Karpas-422 (cell line): Measurements from ENCODE around the gene PGBD5. TPM values are rescaled to one million over a fixed set of nuclear protein-coding genes. Genes with fewer than 3 reads are reported as not detected.

ENCODE experiments used
- DNase-seq: peaks from one replicate; pipeline ENCODE4 v3.0.0-alpha.2; 2015
- H2AFZ ChIP-seq: fragments of 200-600 bp; sonication (generic); 2 replicates; pipeline ENCODE4 v1.6.1; 2014; ENCODE audit warnings: antibody characterized with exemption, low read length, mixed read lengths
- H3K27ac ChIP-seq: fragments of 200-600 bp; sonication (generic); 2 replicates; pipeline ENCODE4 v1.5.1; 2014; ENCODE audit warnings: mild to moderate bottlenecking, low read length, moderate library complexity
- H3K27me3 ChIP-seq: fragments of 200-600 bp; sonication (generic); 2 replicates; pipeline ENCODE4 v1.6.1; 2014; ENCODE audit warnings: low read length, mixed read lengths
- H3K36me3 ChIP-seq: fragments of 200-600 bp; sonication (generic); 2 replicates; pipeline ENCODE4 v1.6.1; 2014; ENCODE audit warnings: low read length, mixed read lengths; ENCODE audit not compliant: insufficient read depth
- H3K4me1 ChIP-seq: fragments of 200-600 bp; sonication (generic); 2 replicates; pipeline ENCODE4 v1.6.1; 2014; ENCODE audit warnings: mild to moderate bottlenecking, low read length, mixed read lengths
- H3K4me2 ChIP-seq: fragments of 200-600 bp; sonication (generic); 2 replicates; pipeline ENCODE4 v1.6.1; 2014; ENCODE audit warnings: low read length, low read depth, mild to moderate bottlenecking; ENCODE audit not compliant: poor library complexity, severe bottlenecking
- H3K4me3 ChIP-seq: fragments of 200-600 bp; sonication (generic); 2 replicates; pipeline ENCODE4 v1.5.1; 2014; ENCODE audit warnings: mild to moderate bottlenecking, antibody characterized with exemption, low read length, mixed read lengths
- H3K79me2 ChIP-seq: fragments of 200-600 bp; sonication (generic); 2 replicates; pipeline ENCODE4 v1.6.1; 2014; ENCODE audit warnings: mild to moderate bottlenecking, low read length, mixed read lengths
- H3K9ac ChIP-seq: fragments of 200-600 bp; sonication (generic); 2 replicates; pipeline ENCODE4 v1.6.0; 2014; ENCODE audit warnings: low read length
- H3K9me2 ChIP-seq: fragments of 200-600 bp; sonication (generic), shearing (Covaris generic); replicated peaks from 2 replicates; pipeline ENCODE4 v1.6.0; 2014; ENCODE audit warnings: mild to moderate bottlenecking, low read length, moderate library complexity; ENCODE audit not compliant: insufficient read depth
- H3K9me3 ChIP-seq: fragments of 300-700, 200-600 bp; sonication (generic); 2 replicates; pipeline ENCODE4 v1.6.1; 2014; ENCODE audit warnings: low read length, mixed read lengths
- H4K20me1 ChIP-seq: fragments of 200-600 bp; sonication (generic); 2 replicates; pipeline ENCODE4 v1.6.1; 2014; ENCODE audit warnings: mild to moderate bottlenecking, antibody characterized with exemption, low read length, low read depth; ENCODE audit not compliant: insufficient read depth
- total RNA-seq: library from RNA; depleted of rRNA; stranded (reverse); fragments of >200 nt; shearing (Covaris generic); gene quantifications from 2 replicates; pipeline ENCODE4 v1.2.3, GENCODE V29; 2014; ENCODE audit warnings: low replicate concordance

The PGBD5 gene
- total RNA-seq, 1 experiment from 2014 or later: not detected

DNA sequence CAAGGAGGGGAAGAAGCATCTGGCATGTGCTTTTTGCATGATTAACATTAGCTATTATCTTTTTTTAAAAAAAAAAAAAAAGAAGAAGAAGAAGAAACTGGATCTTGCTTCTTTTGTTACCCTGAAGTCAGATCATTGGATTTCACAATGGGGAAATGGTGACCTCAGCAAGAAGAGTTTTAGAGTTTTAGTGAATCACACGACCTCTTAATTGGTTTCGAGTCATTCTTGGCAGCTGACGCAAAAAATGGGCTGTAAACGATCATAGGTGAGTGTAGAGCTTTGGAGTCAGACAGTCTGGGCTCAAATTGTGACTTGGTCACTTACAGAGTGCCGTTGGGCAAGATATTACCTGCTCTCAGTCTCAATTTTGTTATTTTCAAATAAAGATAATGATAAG lies 33.3 kb upstream of the PGBD5 start:
- Histone ChIP-seq H3K9me3 (no peaks in the 10 kb centered on the region), H2AFZ (no peak overlapping the region), H3K4me2 (no peak overlapping the region), H3K9ac (no peak overlapping the region), H3K4me1 (no peaks in the 10 kb centered on the region), H3K79me2 (no peaks in the 10 kb centered on the region), H4K20me1 (no peaks in the 10 kb centered on the region), H3K9me2 (no peaks in the 10 kb centered on the region), H3K27ac (no peak overlapping the region), H3K4me3 (no peak overlapping the region), H3K27me3 (no peaks in the 10 kb centered on the region), H3K36me3 (no peaks in the 10 kb centered on the region)
- no peak for DNase-seq

DNA sequence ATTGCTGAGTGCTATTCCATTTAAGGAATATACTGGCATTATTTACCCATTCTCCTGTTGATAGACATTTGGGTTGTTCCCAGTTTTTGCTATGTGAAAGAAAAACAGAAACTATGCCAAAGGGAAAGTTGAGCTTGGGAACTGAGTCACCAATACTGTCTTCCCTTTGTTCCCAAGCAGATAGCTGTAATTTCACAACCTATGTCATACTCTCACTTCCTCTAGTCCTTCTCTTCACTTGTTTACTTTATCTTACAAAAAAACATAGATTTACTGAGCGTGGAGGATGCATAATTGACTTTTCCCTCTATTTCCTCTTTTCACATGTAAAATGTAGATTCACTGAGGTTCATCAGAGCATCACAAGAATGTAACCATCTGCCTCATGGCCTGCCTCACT lies 32.4 kb upstream of the PGBD5 start:
- Histone ChIP-seq H3K9me3 (no peaks in the 10 kb centered on the region), H3K79me2 (no peaks in the 10 kb centered on the region), H3K9ac (no peak overlapping the region), H3K9me2 (no peaks in the 10 kb centered on the region), H3K36me3 (no peaks in the 10 kb centered on the region), H3K27ac (no peak overlapping the region), H3K27me3 (no peaks in the 10 kb centered on the region), H3K4me2 (no peak overlapping the region), H2AFZ (no peak overlapping the region), H3K4me3 (no peak overlapping the region), H3K4me1 (no peaks in the 10 kb centered on the region), H4K20me1 (no peaks in the 10 kb centered on the region)
- no peak for DNase-seq

- H3K4me3 ChIP-seq: no peak overlapping the region
- H3K79me2 ChIP-seq: no peaks in the 10 kb centered on the region
- no peaks in the 10 kb centered on the region for H3K9me2 ChIP-seq
- H3K4me2 ChIP-seq: no peak overlapping the region
- H3K4me1 ChIP-seq: no peaks in the 10 kb centered on the region
- no peaks in the 10 kb centered on the region for H3K9me3 ChIP-seq
- H3K27ac ChIP-seq: no peak overlapping the region
- no peak for DNase-seq
- H3K9ac ChIP-seq: no peak overlapping the region
- no peaks in the 10 kb centered on the region for H3K36me3 ChIP-seq
- no peaks in the 10 kb centered on the region for H4K20me1 ChIP-seq
- H3K27me3 ChIP-seq: no peaks in the 10 kb centered on the region
- H2AFZ ChIP-seq: no peak overlapping the region
Measured at GRCh38 chr1:230456478-230456877, 30.3 kb upstream of the PGBD5 start.

- no peak overlapping the region for H3K9ac ChIP-seq
- no peaks in the 10 kb centered on the region for H3K36me3 ChIP-seq
- no peaks in the 10 kb centered on the region for H3K4me1 ChIP-seq
- H3K9me3 ChIP-seq: no peaks in the 10 kb centered on the region
- H2AFZ ChIP-seq: no peak overlapping the region
- H3K9me2 ChIP-seq: no peaks in the 10 kb centered on the region
- H3K4me2 ChIP-seq: no peak overlapping the region
- DNase-seq: no peak
- no peak overlapping the region for H3K27ac ChIP-seq
- H3K79me2 ChIP-seq: no peaks in the 10 kb centered on the region
- no peaks in the 10 kb centered on the region for H3K27me3 ChIP-seq
- H3K4me3 ChIP-seq: no peak overlapping the region
- H4K20me1 ChIP-seq: no peaks in the 10 kb centered on the region
Measured at GRCh38 chr1:230455291-230455690, 29.2 kb upstream of the PGBD5 start.

GRCh38 chr1:230453377-230453776 lies 27.2 kb upstream of the PGBD5 start:
- Histone ChIP-seq H4K20me1 (no peaks in the 10 kb centered on the region), H3K27ac (no peak overlapping the region), H3K9me2 (no peaks in the 10 kb centered on the region), H3K4me3 (no peak overlapping the region), H3K27me3 (no peaks in the 10 kb centered on the region), H3K4me2 (no peak overlapping the region), H3K4me1 (no peaks in the 10 kb centered on the region), H3K36me3 (no peaks in the 10 kb centered on the region), H3K9me3 (no peaks in the 10 kb centered on the region), H2AFZ (no peak overlapping the region), H3K79me2 (no peaks in the 10 kb centered on the region), H3K9ac (no peak overlapping the region)
- no peak for DNase-seq

DNA sequence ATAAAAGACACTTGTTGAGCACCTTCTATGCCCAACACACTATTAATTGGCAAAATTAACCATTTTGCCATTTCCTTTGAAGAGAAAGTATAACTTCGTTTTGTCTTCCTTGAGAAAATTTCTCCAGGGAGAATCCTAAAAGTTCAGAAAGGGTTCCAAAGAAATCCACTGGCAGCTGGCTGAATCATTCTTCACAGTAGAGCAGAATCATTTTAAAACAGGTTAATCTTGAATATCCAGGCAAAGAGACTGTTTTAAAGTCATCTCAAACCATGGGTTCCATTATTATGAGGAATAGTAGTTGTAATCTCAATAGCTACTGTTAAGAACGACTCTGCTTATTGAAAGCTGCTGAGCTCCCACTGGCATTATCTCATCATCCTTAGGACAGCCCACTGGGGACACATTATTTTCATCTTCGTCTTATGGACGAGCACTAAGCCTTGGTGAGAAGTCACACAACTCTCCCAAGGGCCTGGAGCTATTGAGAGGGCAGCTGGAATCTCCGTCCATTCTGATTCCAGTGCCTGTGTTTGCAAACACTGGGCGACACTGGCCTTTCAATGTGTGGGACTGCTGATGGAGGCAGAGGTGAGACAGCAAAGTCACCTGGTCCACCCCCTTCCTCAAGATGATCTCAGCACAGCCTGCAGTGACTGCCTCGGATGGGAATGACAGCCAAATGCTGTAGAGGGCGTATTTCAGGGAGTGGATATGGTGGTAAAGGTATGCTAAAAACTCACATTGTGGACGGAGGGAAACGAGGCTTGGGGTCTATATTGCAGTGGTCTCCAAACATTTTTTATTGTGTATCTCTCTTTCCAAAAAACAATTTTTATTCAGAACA lies 15.3 kb upstream of the PGBD5 start:
- Histone ChIP-seq H3K4me1 (no peaks in the 10 kb centered on the region), H3K9ac (no peak overlapping the region), H2AFZ (no peak overlapping the region), H3K9me2 (no peaks in the 10 kb centered on the region), H3K27me3 (no peaks in the 10 kb centered on the region), H3K79me2 (no peaks in the 10 kb centered on the region), H3K36me3 (no peaks in the 10 kb centered on the region), H3K27ac (no peak overlapping the region), H4K20me1 (no peaks in the 10 kb centered on the region), H3K9me3 (no peaks in the 10 kb centered on the region), H3K4me3 (no peak overlapping the region), H3K4me2 (no peak overlapping the region)
- no peak for DNase-seq

- no peak overlapping the region for H3K9ac ChIP-seq
- no peaks in the 10 kb centered on the region for H3K9me2 ChIP-seq
- no peaks in the 10 kb centered on the region for H4K20me1 ChIP-seq
- H2AFZ ChIP-seq: no peak overlapping the region
- no peaks in the 10 kb centered on the region for H3K4me1 ChIP-seq
- no peaks in the 10 kb centered on the region for H3K36me3 ChIP-seq
- H3K4me2 ChIP-seq: no peak overlapping the region
- H3K27me3 ChIP-seq: no peaks in the 10 kb centered on the region
- H3K9me3 ChIP-seq: no peaks in the 10 kb centered on the region
- DNase-seq: no peak
- H3K4me3 ChIP-seq: no peak overlapping the region
- no peak overlapping the region for H3K27ac ChIP-seq
- H3K79me2 ChIP-seq: no peaks in the 10 kb centered on the region
Measured at GRCh38 chr1:230435108-230435507, 9.0 kb upstream of the PGBD5 start.

GRCh38 chr1:230431527-230431926 lies 5.4 kb upstream of the PGBD5 start:
- DNase-seq: no peak
- Histone ChIP-seq H2AFZ (no peak overlapping the region), H3K9ac (no peak overlapping the region), H4K20me1 (no peaks in the 10 kb centered on the region), H3K9me2 (no peaks in the 10 kb centered on the region), H3K9me3 (no peaks in the 10 kb centered on the region), H3K4me3 (no peak overlapping the region), H3K27ac (no peak overlapping the region), H3K36me3 (no peaks in the 10 kb centered on the region), H3K4me2 (no peak overlapping the region), H3K27me3 (no peaks in the 10 kb centered on the region), H3K79me2 (no peaks in the 10 kb centered on the region), H3K4me1 (no peaks in the 10 kb centered on the region)
